MCF 10A (cell line): ENCODE results near the gene OR13C9. TPM values are rescaled to one million over a fixed set of nuclear protein-coding genes. Genes with fewer than 3 reads are reported as not detected.
A peak's percentile ranks its signal among the peaks of the same experiment; 100 is the strongest.
"Not testable (repeated sequence)": the region's sequence is repeated elsewhere in the genome, so short reads cannot be mapped to it uniquely, and the experiment has no call there.

ENCODE experiments used
- Bru-seq: library from RNA; stranded (reverse); fragments of 400-500 nt; gene quantifications from one replicate; lab custom pipeline; 2021; lab: Mats Ljungman, UMichigan
- BruChase-seq, 2 experiments: library from RNA; stranded (reverse); fragments of 400-500 nt; gene quantifications; one replicate each; lab custom pipeline; 2021; lab: Mats Ljungman, UMichigan
- BruUV-seq: library from RNA; stranded (reverse); fragments of 400-500 nt; replicated peaks from 2 replicates; lab custom pipeline; 2021; lab: Mats Ljungman, UMichigan
- CTCF ChIA-PET: fragments of 300-600 bp; sonication (Branson Sonifier 250); formaldehyde crosslinking; extraction: SDS; loops from one replicate; lab custom pipeline; 2021; ENCODE audit warnings: antibody characterized with exemption, inconsistent platforms; lab: Yijun Ruan, JAX
- POLR2A ChIA-PET: fragments of 300-600, 350-650 bp; sonication (Branson Sonifier 250); formaldehyde crosslinking; extraction: SDS; loops from one replicate; lab custom pipeline; 2020; ENCODE audit warnings: antibody characterized with exemption, inconsistent platforms; lab: Yijun Ruan, JAX
- DNase-seq: peaks from one replicate; pipeline ENCODE4 v3.0.0-alpha.2; 2018; ENCODE audit not compliant: unreplicated experiment
- H3K27ac Mint-ChIP-seq: one replicate; pipeline ENCODE4 v1.8.0; 2022; ENCODE audit warnings: mild to moderate bottlenecking, low read depth, mixed read lengths; ENCODE audit not compliant: unreplicated experiment
- H3K27me3 Mint-ChIP-seq: one replicate; pipeline ENCODE4 v1.8.0; 2022; ENCODE audit warnings: mixed read lengths; ENCODE audit not compliant: insufficient read depth, unreplicated experiment
- H3K36me3 Mint-ChIP-seq: one replicate; pipeline ENCODE4 v1.8.0; 2022; ENCODE audit warnings: mild to moderate bottlenecking, moderate library complexity, mixed read lengths; ENCODE audit not compliant: insufficient read depth, unreplicated experiment
- H3K4me1 Mint-ChIP-seq: one replicate; pipeline ENCODE4 v1.8.0; 2022; ENCODE audit warnings: mixed read lengths; ENCODE audit not compliant: insufficient read depth, unreplicated experiment
- H3K4me3 Mint-ChIP-seq: one replicate; pipeline ENCODE4 v1.8.0; 2022; ENCODE audit warnings: mild to moderate bottlenecking, moderate library complexity, mixed read lengths; ENCODE audit not compliant: unreplicated experiment
- H3K9me3 Mint-ChIP-seq: one replicate; pipeline ENCODE4 v1.8.0; 2022; ENCODE audit warnings: mixed read lengths; ENCODE audit not compliant: unreplicated experiment
- intact Hi-C: fragments of 100-400 bp; cut with micrococcal nuclease; formaldehyde crosslinking; loops from 2 replicates; pipeline ENCODE4 v1.14.1; 2022
- long read RNA-seq: library from polyadenylated mRNA; stranded (forward); transcript quantifications from one replicate; pipeline ENCODE4 v2.0.0, GENCODE V29; 2022
- total RNA-seq: library from RNA; stranded (reverse); gene quantifications from 2 replicates; pipeline ENCODE4 v1.2.3, GENCODE V29; 2022
- TF ChIP-seq, protein P1 (sequence below): fragments of 200-600 bp; IDR thresholded peaks from one replicate; pipeline ENCODE4 v1.8.0; 2022; ENCODE audit warnings: antibody characterized with exemption, mild to moderate bottlenecking; ENCODE audit not compliant: unreplicated experiment

Gene OR13C9
- total RNA-seq: not detected in 2 replicates
- not detected for Bru-seq, nascent RNA
- percentile 14 among the genes with signal in this experiment for BruChase-seq, experiment 1, labeled RNA remaining after a 6-hour chase
- BruChase-seq, experiment 2, labeled RNA remaining after a 2-hour chase: not detected
- long read RNA-seq: 0 reads

DNA sequence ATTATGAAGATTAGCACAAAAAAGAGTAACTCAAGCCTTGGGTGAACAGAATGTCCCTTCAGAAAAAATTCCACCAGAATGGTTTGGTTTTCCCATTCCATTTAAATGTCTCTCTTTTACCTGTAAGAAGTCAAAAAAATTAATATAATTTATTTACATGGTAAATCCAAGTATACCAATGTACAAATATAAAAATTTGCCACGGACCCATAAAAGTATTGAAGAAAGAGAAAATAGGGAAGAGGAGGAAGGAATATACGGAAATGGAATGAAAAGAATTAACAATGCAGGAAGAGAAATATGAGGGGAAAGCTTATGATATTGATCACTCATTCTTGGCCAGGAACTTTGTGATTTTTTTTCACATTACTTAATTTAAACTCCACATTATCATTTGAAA lies at the start of gene OR13C9:
Gene OR13C9, minus strand, starts transcription at position 101 of the 400 bp plus-strand sequence. Its CDS starts 0 bp downstream, at position 101.
- intact Hi-C loops: no loop called here
- no peaks in the 10 kb centered on the region for H3K27me3 Mint-ChIP-seq
- TF ChIP-seq, protein P1, sequence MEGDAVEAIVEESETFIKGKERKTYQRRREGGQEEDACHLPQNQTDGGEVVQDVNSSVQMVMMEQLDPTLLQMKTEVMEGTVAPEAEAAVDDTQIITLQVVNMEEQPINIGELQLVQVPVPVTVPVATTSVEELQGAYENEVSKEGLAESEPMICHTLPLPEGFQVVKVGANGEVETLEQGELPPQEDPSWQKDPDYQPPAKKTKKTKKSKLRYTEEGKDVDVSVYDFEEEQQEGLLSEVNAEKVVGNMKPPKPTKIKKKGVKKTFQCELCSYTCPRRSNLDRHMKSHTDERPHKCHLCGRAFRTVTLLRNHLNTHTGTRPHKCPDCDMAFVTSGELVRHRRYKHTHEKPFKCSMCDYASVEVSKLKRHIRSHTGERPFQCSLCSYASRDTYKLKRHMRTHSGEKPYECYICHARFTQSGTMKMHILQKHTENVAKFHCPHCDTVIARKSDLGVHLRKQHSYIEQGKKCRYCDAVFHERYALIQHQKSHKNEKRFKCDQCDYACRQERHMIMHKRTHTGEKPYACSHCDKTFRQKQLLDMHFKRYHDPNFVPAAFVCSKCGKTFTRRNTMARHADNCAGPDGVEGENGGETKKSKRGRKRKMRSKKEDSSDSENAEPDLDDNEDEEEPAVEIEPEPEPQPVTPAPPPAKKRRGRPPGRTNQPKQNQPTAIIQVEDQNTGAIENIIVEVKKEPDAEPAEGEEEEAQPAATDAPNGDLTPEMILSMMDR: no peak
- H3K4me3 Mint-ChIP-seq: no peak within 1 kb of the TSS
- DNase-seq: no peak
- no TSS peak for BruUV-seq
- H3K4me1 Mint-ChIP-seq: no peaks in the 10 kb centered on the region
- no peaks in the 10 kb centered on the region for H3K9me3 Mint-ChIP-seq
- ChIA-PET POLR2A (no interaction called here), CTCF (no interaction called here)
- no peaks in the 10 kb centered on the region for H3K36me3 Mint-ChIP-seq
- H3K27ac Mint-ChIP-seq: no peak within 1 kb of the TSS

DNA sequence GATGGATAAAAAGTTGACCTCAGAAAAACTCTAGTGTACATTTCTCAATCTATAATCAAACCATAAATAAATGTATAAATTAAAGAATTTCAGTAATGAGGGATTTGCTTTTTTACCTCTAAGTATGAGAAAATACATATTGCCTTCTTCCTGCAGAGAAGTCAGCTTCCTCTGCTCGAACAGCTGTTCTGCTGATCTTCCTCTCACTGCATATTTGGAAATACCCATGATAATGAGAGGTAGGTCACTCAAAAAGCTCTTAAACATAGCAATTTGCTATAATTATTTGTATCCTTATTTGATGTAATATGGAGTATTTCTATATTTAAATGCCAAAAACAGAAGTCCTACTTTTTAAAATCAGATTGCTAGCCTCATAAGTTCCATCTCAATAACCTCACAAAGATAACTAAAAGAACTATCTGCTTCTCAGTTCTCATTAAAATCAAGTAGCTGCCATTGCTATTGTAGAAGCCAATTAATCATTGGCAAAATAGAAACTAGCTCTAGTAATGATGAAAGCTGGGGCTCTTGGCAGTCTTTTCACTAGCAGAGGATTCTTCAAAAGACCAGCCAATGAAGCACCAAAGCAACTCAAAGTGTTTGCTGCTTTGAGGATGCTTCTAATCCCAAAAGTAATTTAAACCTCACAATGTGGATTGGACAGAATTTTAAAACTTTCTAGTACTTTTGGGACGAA lies 40.6 kb upstream of the OR13C9 start:
- Mint-ChIP-seq H3K9me3 (peaks cover 1% of the 10 kb centered on the region), H3K27me3 (no peaks in the 10 kb centered on the region), H3K27ac (no peak overlapping the region), H3K4me3 (no peak overlapping the region), H3K4me1 (no peaks in the 10 kb centered on the region), H3K36me3 (no peaks in the 10 kb centered on the region)
- ChIA-PET CTCF (no interaction called here), POLR2A (no interaction called here)
- no TSS peak for BruUV-seq
- TF ChIP-seq, protein P1: no peak
- intact Hi-C loops: no loop called here
- no peak for DNase-seq

DNA sequence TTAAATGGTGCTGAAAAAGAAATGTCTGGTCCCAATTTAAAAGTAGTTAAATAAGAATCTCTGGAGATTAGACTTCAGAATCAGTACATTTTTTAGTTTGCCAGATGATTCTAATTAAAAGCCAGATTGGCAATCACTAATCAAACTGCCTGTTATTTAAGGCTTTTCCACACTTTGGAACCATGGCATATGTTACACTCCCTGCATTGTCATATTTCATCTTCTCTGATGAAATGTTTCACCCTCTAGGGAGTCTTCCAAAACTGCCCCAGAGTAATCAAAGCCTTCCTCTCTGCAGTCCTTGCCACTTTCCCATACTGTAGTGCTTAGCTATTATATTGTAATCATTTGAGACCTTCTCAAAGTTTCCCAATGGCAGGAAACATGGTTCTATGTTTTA lies 17.5 kb upstream of the OR13C9 start:
- H3K4me3 Mint-ChIP-seq: no peak overlapping the region
- ChIA-PET CTCF (no interaction called here), POLR2A (no interaction called here)
- no peaks in the 10 kb centered on the region for H3K27me3 Mint-ChIP-seq
- no peak overlapping the region for H3K27ac Mint-ChIP-seq
- DNase-seq: no peak
- H3K9me3 Mint-ChIP-seq: peaks cover 7% of the 10 kb centered on the region
- no TSS peak for BruUV-seq
- intact Hi-C loops: no loop called here
- H3K4me1 Mint-ChIP-seq: no peaks in the 10 kb centered on the region
- no peaks in the 10 kb centered on the region for H3K36me3 Mint-ChIP-seq
- TF ChIP-seq, protein P1: no peak

DNA sequence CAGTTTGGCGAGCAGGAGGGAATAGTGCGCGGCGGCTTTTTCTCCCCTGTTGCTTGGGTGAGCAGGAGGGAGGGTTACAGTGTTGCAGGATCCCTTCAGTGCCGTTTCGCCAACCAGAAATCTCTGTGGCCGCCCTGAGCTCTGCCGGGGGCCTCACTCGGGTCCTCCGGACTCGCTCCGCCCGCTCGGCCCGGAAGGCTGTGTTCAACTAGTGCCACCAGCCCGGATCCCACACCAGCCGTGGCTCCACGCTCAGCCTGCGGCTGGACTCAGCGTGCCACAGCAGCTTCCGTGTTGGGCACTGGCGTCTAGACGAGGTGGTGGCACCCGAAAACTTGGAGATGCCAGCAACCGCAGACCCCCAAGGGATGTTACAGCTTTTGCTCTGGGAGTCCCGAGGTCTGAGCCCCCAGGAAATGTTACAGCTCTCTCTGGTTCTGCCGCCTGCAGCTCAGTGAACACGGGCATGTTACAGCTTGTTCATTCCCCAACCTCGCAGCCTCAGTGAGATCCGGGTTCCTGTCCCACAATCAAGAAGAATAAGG lies 16.0 kb upstream of the OR13C9 start:
- no peaks in the 10 kb centered on the region for H3K27me3 Mint-ChIP-seq
- no peak overlapping the region for H3K4me3 Mint-ChIP-seq
- intact Hi-C loops: no loop called here
- H3K27ac Mint-ChIP-seq: no peak overlapping the region
- peaks cover 5% of the 10 kb centered on the region for H3K4me1 Mint-ChIP-seq
- CTCF ChIA-PET: no interaction called here
- no peak for DNase-seq
- no peaks in the 10 kb centered on the region for H3K36me3 Mint-ChIP-seq
- TF ChIP-seq, protein P1: no peak
- POLR2A ChIA-PET: no interaction called here
- BruUV-seq: no TSS peak
- H3K9me3 Mint-ChIP-seq: peaks cover 7% of the 10 kb centered on the region

GRCh38 chr9:104625964-104626363 lies 8.0 kb upstream of the OR13C9 start:
- BruUV-seq, H3K36me3 Mint-ChIP-seq, H3K9me3 Mint-ChIP-seq, H3K4me3 Mint-ChIP-seq, DNase-seq, H3K27ac Mint-ChIP-seq, intact Hi-C loops, POLR2A ChIA-PET, H3K27me3 Mint-ChIP-seq, H3K4me1 Mint-ChIP-seq: not testable (repeated sequence)
- CTCF ChIA-PET: interaction anchor here (0.6 to 0.7 kb wide), 2 partner anchors 10 to 791 kb away, joined by 3 read pairs; no protein-coding TSS in a partner anchor
